Esophagus squamous epithelium (tissue), 5 donors: ENCODE results near the gene IFI27L1. TPM values are rescaled to one million over a fixed set of nuclear protein-coding genes. Genes with fewer than 3 reads are reported as not detected.

ENCODE experiments used
- DNase-seq: peaks from one replicate; lab custom pipeline; 2025; lab: John Stamatoyannopoulos, UW
- H3K27ac ChIP-seq, 4 donors: fragments of 200-600 bp; sonication (generic); one replicate each; pipeline ENCODE4 v1.5.1; 2016 to 2019; ENCODE audit warnings: mild to moderate bottlenecking in 1 of 4
- H3K27me3 ChIP-seq, 4 donors: fragments of 200-600 bp; sonication (generic); 1 replicate in 3 of 4; 2 replicates in 1 of 4; pipeline versions ENCODE4 v1.5.1 to v1.6.0; 2017 to 2021; ENCODE audit warnings: antibody characterized with exemption in 1 of 4
- H3K36me3 ChIP-seq, 3 donors: fragments of 200-600 bp; sonication (generic); one replicate each; pipeline ENCODE4 v1.5.1; 2016 to 2019
- H3K4me1 ChIP-seq, 3 donors: fragments of 200-600 bp; sonication (generic); one replicate each; pipeline ENCODE4 v1.5.1; 2017 to 2019
- H3K4me3 ChIP-seq, 4 donors: fragments of 200-600 bp; sonication (generic); 1 replicate in 3 of 4; 2 replicates in 1 of 4; pipeline ENCODE4 v1.5.1; 2016 to 2019; ENCODE audit warnings: mild to moderate bottlenecking in 2 of 4, moderate library complexity in 1 of 4
- H3K9me3 ChIP-seq, 3 donors: fragments of 200-600 bp; sonication (generic); one replicate each; pipeline ENCODE4 v1.5.1; 2016 to 2019
- POLR2A ChIP-seq, 4 donors: fragments of 450-650 bp; IDR thresholded peaks; one replicate each; pipeline ENCODE4 v1.6.1; 2017; ENCODE audit warnings: antibody characterized with exemption in 4 of 4, mild to moderate bottlenecking in 4 of 4, moderate library complexity in 3 of 4
- WGBS, 2 donors: methylation state at CpG; one replicate each; pipeline ENCODE4 v1.1.5; 2018; 5-methylcytosine and 5-hydroxymethylcytosine counted together
- intact Hi-C: fragments of 100-400 bp; cut with DNase I; formaldehyde crosslinking; loops from one replicate; pipeline ENCODE4 v1.15.0; 2022
- total RNA-seq, 4 donors: library from RNA; depleted of rRNA; stranded (reverse); fragments of >200 nt; gene quantifications; one replicate each; pipeline ENCODE4 v1.1.0, GENCODE V29; 2016
- TF ChIP-seq, protein P1 (sequence below), 6 experiments: fragments of 450-650 bp in 4 of 6; fragments of 200-600 bp in 2 of 6; sonication (generic) in 2 of 6; IDR thresholded peaks; one replicate each; pipeline ENCODE4 v1.5.1; 2016 to 2019; ENCODE audit warnings: antibody characterized with exemption in 6 of 6, mild to moderate bottlenecking in 4 of 6, moderate library complexity in 4 of 6
- donor health status: DM: yes; HTN: yes; CAD: no.

Gene IFI27L1
- total RNA-seq, 4 donors from 2014 or later = 1.9 to 12.5 (median 8.6) TPM

DNA sequence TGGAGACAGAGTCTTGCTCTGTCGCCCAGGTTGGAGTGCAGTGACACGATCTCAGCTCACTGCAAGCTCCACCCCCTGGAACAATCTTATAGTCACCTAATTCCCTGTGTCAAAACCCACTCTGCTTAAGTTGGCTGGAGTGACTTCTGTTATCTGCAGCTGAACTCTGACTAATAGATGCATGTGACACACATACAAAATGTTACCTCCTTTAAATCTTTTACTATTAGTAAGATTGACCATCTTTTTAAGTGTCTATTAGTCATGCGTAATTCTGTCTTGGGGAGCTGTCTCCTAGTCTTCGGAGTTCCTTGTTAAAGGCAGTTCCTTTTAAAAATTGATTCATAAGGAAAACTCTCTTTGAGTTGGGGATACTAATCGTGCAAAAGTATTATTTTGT lies 7.4 kb downstream of the IFI27L1 start:
- WGBS, 2 donors = 90 to 91% methylated on average over 5 of the region's 5 CpGs
- H3K36me3 ChIP-seq = no peaks in the 10 kb centered on the region
- no peaks in the 10 kb centered on the region for H3K4me1 ChIP-seq
- H3K9me3 ChIP-seq = no peaks in the 10 kb centered on the region
- no peak for DNase-seq
- H3K4me3 ChIP-seq = no peak overlapping the region
- intact Hi-C loops = no loop called here
- H3K27me3 ChIP-seq = no peaks in the 10 kb centered on the region
- TF ChIP-seq, protein P1, sequence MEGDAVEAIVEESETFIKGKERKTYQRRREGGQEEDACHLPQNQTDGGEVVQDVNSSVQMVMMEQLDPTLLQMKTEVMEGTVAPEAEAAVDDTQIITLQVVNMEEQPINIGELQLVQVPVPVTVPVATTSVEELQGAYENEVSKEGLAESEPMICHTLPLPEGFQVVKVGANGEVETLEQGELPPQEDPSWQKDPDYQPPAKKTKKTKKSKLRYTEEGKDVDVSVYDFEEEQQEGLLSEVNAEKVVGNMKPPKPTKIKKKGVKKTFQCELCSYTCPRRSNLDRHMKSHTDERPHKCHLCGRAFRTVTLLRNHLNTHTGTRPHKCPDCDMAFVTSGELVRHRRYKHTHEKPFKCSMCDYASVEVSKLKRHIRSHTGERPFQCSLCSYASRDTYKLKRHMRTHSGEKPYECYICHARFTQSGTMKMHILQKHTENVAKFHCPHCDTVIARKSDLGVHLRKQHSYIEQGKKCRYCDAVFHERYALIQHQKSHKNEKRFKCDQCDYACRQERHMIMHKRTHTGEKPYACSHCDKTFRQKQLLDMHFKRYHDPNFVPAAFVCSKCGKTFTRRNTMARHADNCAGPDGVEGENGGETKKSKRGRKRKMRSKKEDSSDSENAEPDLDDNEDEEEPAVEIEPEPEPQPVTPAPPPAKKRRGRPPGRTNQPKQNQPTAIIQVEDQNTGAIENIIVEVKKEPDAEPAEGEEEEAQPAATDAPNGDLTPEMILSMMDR (IDR thresholded peaks at IDR 0.05) = no peak
- TF ChIP-seq POLR2A (IDR thresholded peaks at IDR 0.05) = no peak
- H3K27ac ChIP-seq = no peak overlapping the region

DNA sequence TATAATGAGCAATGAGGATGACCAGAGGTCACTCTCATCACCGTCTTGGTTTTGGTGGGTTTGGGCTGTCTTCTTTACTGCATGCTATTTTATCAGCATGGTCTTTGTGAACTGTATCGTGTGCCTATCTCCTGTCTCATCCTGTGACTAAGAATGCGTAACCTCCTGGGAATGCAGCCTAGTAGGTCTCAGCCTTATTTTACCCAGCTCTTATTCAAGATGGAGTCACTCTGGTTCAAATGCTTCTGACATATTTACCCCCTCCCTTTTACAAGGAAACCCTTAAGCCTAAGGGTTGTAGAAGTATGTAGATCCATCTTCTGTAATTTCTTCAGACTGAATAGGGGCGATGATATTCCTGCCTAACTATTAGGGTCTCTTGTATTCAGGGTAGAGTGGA lies 8.4 kb downstream of the IFI27L1 start:
- 85 to 92% methylated on average over 4 of the region's 4 CpGs for WGBS, 2 donors
- no peak for DNase-seq
- intact Hi-C loops = no loop called here
- Histone ChIP-seq H3K4me1 (no peaks in the 10 kb centered on the region), H3K9me3 (no peaks in the 10 kb centered on the region), H3K4me3 (no peak overlapping the region), H3K27me3 (no peaks in the 10 kb centered on the region), H3K36me3 (no peaks in the 10 kb centered on the region), H3K27ac (no peak overlapping the region)
- TF ChIP-seq, protein P1 (IDR thresholded peaks at IDR 0.05) = no peak
- no peak for TF ChIP-seq POLR2A (IDR thresholded peaks at IDR 0.05)

DNA sequence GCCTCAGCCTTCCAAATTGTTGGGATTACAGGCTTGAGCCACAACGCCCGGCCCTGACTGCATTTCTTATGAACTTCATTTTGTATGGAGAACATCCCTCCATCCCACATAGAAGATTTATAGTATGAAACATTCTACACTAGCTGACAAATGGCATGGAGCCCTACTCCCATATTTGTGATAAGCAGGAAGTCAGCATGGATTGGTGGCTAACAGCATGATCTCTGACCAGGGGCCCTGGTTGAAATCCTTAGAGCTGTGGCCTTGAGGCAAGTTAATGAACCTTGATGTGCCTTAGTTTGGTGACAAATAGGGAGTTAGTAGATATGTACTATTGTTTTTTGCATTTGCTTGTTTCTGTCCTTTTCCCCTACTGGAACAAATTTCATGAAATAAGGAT lies 12.3 kb downstream of the IFI27L1 start:
- intact Hi-C loops = no loop called here
- DNase-seq = no peak
- TF ChIP-seq, protein P1 (IDR thresholded peaks at IDR 0.05) = no peak
- no peak for TF ChIP-seq POLR2A (IDR thresholded peaks at IDR 0.05)
- Histone ChIP-seq H3K27me3 (no peaks in the 10 kb centered on the region), H3K4me1 (no peaks in the 10 kb centered on the region), H3K4me3 (no peak overlapping the region), H3K27ac (no peak overlapping the region), H3K36me3 (peaks cover 0 to 18% (median 0%) of the 10 kb centered on the region in 3 donors), H3K9me3 (no peaks in the 10 kb centered on the region)
- 95 to 100% methylated on average over 2 of the region's 2 CpGs for WGBS, 2 donors

DNA sequence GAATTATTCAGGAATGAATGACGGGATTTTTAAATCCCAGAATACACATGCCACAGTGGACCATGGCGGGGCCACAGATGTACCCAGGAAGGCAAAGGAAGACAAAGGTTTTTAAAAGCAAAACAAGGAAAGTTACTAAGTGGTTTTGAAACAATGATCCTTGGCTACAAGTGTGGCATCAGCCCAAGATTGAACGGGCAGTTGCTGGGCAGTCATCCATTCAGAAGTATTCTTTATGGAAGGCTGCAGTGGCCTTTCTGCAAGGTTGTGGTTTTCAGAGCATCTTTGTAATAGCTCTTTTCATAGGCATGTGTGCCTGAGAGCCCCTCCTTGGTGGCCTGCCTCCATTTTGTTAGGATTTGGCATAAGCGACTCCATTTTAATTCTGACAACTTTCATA lies 16.0 kb downstream of the IFI27L1 start:
- peaks cover 0 to 21% (median 0%) of the 10 kb centered on the region in 3 donors for H3K36me3 ChIP-seq
- no peak overlapping the region for H3K4me3 ChIP-seq
- no peak for DNase-seq
- H3K9me3 ChIP-seq = no peaks in the 10 kb centered on the region
- no peaks in the 10 kb centered on the region for H3K4me1 ChIP-seq
- H3K27me3 ChIP-seq = no peaks in the 10 kb centered on the region
- TF ChIP-seq, protein P1 (IDR thresholded peaks at IDR 0.05) = no peak
- TF ChIP-seq POLR2A (IDR thresholded peaks at IDR 0.05) = no peak
- WGBS, 2 donors = 91 to 95% methylated on average over 4 of the region's 4 CpGs
- no peak overlapping the region for H3K27ac ChIP-seq
- intact Hi-C loops = no loop called here

DNA sequence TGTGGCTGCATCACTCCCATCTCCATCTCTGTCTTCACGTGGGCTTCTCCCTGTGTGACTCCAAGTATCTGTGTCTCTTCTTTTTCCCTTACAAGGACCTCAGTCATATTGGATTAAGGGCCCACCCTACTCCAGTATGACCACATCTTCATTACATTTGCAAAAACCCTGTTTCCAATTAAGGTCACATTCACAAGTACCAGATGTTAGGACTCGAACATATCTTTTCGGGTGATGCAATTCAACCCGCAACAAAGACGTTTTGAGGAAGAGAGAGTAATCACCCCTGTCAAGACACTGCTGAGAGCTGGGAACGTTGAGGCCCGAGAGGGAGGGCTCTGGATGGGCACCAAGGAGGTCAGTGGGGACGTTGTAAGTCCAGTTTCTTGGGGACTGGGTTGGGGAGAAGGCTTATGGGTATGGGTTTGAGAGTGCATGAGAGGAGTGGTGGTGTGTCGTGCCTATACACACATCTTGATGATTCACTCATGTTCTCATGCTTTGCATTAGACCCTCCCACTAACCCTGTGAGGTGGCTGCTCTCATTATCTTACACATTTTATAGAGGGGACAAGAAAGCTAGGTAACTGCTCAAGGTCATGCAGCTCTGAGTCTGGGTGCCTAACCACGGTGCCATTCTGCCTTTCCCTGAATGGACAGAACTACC lies 17.3 kb downstream of the IFI27L1 start:
- Histone ChIP-seq H3K4me3 (no peak overlapping the region), H3K27ac (no peak overlapping the region), H3K9me3 (no peaks in the 10 kb centered on the region), H3K36me3 (peaks cover 0 to 21% (median 0%) of the 10 kb centered on the region in 3 donors), H3K4me1 (no peaks in the 10 kb centered on the region), H3K27me3 (no peaks in the 10 kb centered on the region)
- DNase-seq = no peak
- TF ChIP-seq, protein P1 (IDR thresholded peaks at IDR 0.05) = no peak
- no peak for TF ChIP-seq POLR2A (IDR thresholded peaks at IDR 0.05)
- intact Hi-C loops = no loop called here
- WGBS, 2 donors = 69 to 75% methylated on average over 9 to 10 of the region's 10 CpGs
